Measurements from ENCODE around the gene ISY1.
A peak's percentile ranks its signal among the peaks of the same experiment; 100 is the strongest.
"Not testable (repeated sequence)": the region's sequence is repeated elsewhere in the genome, so short reads cannot be mapped to it uniquely, and the experiment has no call there.

The ISY1 gene

DNA sequence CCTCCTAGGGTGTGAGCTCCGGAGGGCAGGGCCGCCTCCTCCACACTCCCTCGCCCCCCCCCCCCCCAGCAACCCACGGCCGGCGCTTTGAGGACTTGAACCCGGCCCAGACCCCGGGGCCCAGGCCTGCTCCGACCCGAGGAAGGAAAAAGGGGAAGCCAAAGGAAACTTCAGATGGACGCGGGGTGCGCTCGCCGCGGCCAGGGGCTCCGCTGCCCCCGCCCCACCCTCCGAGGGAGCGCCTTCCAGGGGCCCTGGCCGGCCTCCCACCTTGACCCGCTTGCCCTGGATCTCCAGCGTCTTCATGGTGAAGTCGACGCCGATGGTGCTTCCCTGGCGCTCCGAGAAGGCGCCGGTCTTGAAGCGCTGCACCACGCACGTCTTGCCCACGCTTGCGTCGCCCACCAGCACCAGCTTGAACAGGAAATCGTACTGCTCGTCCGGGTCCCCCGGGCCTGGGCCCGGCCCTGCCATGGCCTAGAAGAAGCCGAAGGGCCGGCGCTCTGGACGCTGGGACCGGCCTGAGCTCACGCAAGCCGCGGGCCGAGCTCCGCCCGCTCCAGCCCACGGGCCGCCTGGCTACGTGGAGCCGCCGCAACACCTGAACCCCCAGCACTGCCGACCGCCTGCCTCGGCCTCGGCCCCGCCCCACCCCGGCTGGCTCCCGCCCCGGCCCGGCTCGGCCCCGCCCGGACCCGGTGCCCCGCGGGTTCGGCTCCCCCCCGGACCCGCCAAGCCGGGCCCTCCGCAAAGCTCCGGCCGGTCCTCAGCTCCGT lies 39.7 kb downstream of the ISY1 start:
- no peak for DNase-seq (ENCODE audit: low read depth in 2 of 3, low spot score in 1 of 3)

DNA sequence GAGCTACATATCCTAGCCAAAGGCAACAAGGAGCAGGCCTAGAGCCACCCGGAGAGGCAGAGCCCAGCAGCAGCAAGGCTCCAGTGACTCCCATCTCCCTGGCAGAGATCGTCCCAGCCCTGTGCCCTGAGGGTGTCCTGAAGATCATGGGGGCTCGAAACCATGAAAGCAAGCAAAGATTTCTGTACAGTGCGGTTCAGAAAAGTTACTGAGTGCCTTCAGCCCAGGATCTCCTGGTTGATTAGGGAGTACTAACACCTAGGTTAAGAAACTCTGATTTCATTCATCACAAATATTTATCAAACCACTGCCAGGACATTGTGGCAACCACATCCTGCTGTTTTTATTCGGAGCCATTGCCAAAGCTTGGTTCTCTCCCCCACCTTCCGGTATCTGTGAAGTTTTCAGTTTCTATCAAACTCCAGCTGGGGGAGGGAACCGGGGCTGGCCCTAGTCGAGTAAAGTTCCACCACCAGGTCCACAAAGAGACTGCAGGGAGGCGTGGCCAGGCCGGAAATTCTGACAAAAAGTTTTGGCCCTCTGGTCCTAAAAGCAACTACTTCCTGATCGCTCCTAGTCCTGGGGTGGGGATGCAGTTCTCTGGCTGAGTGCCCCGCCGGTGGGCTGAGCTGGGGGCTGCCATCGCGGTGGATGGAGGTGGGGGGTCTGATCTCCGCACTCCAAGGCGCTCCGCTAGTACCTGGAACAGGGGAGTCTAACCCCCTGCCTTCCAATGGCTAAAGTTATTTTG lies 40.4 kb downstream of the ISY1 start:
- peak; percentile 89 to 90 (median 89) for DNase-seq (ENCODE audit: low read depth in 2 of 3, low spot score in 1 of 3)

DNA sequence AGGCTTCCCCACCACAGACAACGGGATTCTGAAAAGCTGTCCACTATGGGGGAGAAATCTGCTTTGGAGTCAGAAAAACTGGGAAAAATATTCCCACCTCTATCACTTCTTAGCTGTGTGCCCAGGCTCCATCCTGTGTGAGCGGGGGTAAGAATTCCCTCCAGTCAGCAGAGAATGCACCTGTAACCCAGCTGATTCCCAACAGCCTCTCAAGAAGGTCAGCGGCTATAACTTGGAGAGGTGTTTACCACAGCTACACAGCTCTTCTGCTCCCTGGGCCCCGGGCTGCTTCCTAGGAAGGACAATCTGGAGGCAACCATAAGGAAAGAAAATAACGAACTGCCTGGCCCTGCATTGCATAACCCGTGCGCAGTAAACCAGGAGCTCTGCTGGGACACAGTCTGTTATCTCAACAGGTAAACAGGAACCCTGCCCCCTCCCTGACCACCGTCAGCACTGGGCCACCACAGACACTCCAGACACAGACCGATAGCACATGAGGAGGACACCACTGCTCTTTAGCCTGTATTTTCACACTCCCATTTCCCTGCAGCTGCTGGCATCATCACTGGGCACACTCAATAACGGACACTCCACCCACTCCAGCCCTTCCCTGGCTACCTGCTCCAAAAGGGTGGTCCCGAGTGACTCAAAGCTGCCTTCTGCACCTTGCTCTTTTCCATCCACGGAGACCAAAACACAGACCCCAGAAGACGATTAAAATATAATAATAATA lies 41.3 kb downstream of the ISY1 start:
- DNase-seq (ENCODE audit: low read depth in 2 of 3, low spot score in 1 of 3): no peak

DNA sequence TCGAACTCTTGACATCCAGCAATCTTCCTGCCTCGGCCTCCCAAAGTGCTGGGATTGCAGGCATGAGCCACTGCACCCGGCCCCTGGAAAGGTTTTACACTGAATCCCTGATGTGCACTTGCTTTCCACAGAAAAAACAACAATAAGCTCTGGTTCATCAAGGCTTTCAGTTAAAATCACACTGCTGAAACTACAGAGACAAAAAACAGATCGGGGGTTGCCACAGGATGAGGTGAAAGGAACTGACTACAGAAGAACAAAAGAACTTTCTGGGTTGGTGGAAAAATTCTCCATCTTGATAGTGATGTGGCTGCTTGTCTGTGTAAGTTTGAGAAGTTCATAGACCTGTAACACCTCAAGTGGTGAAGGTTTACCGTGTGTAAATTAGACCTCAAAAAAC lies 42.1 kb downstream of the ISY1 start:
- peak in 1 of 3 donors; percentile 47 for DNase-seq (ENCODE audit: low read depth in 2 of 3, low spot score in 1 of 3)

DNA sequence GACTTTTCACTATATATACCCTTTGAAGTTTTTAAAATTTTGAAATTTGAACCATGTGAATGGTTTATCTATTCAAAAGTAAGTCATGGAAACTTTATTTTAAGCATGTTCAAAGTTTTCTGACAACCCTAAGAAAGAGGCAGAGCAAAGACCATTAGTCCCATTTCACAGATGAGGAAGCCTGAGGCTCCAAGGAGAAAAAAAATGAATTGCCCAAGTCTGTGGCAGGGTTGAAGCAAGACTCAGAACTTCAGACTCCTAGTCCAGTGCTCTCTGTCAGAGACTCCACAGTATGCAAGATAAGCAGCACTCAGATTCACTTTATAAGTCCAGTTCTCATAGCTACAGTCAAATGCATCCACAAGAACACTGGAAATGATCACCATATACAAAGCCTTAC lies 43.7 kb downstream of the ISY1 start:
- no peak for DNase-seq (ENCODE audit: low read depth in 2 of 3, low spot score in 1 of 3)

DNA sequence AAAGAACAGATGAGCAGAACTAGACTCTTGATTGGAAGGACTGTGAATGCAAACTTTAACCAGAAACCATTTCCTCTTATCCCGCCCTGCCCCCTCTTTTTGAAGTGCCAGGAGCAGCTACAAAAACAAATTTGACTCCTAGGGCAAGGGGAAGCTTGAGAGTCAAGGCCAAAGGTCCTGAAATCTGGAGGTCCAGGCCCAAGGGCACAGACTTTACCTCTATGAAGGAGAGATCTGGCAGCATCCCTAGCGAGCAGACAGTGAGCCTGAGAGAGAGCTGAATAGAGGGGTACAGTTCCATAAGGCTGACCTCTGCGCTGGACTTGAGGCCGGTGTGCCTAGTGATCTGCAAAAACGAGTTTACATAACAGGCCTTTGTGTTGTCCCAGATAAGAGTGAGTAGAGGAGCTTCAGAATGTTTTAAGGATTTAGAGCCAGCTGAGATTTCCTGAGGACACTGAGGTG lies 44.3 kb downstream of the ISY1 start:
- no peak for DNase-seq (ENCODE audit: low read depth in 2 of 3, low spot score in 1 of 3)

DNA sequence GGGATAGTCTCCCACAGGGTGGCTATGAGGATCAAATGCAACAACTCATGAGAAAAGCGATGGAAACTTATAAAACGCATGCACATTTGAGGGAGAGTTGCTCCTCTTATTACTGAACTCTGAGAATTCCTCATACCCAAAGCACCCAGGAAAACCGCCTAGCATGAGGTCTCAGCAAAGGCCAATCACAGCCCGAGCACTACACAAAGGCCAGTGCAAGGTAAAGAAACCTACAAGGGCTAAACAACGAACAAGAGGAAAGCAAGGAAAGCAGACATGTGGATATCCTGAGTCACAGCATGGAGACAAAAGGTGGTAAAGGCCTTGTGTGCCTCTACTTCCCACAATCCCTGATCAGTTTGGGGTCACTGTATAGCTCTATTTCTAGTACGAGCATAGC lies 46.4 kb downstream of the ISY1 start:
- DNase-seq (ENCODE audit: low read depth in 2 of 3, low spot score in 1 of 3): no peak

DNA sequence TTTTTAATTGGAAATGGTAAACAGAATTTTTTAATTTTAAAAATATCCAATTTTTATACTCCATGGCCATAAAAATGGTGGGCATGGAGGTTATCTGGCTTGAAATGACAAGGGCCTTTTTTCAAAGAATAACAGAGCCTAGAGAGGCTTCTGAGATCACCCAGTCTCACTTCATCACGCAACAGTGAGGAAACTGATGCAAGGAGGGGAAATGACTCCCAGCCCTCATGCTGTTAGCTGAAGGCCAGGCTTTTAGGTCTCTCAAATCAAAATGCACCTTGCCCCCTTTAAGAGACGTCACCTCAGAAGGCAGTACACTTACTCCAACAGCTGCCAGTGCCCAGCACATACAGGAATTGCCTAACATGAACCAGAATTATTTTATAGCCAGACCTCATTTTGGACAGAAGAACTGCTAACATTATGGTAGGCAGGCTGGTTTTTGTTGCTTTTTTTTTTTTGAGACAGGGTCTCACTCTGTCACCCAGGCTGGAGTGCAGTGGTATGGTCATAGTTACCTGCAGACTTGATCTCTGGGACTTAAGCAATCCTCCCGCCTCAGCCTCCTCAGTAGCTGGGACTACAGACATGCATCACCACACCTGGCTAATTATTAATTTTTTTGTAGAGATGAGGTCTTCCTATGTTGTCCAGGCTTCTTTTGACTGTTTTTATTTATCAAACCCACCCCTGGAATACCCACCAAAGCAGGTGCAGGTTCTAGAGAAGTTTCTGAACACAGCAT lies 48.4 kb downstream of the ISY1 start:
- no peak for DNase-seq (ENCODE audit: low read depth in 2 of 3, low spot score in 1 of 3)

DNA sequence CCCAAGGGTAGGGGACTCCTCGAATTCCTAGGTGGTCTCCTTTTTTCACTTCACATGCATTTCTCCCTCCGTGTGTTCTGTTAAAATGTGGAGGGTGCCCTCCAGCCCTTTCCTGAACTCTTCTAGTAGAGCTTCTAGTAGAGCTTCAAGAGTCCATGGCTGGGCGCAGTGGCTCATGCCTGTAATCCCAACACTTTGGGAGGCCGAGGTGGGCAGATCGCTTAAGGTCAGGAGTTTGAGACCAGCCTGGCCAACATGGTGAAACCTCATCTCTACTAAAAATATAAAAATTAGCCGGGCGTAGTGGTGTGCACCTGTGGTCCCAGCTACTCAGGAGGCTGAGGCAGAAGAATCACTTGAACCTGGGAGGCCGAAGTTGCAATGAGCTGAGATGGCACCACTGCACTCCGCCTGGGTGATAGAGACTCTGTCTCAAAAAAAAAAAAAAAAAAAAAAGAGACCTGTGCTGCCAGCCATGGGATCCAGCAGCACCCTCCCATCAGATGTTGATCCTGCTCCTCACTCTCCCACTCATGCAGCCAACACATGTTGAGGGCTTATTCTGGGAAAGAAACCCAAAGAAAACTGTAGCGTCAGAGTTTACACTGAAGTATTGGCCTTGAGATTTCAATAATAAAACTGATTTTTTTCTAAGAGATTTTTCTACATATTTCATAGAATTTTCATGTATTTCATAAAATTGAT lies 49.6 kb downstream of the ISY1 start:
- not testable (repeated sequence) for DNase-seq (ENCODE audit: low read depth in 2 of 3, low spot score in 1 of 3)

DNA sequence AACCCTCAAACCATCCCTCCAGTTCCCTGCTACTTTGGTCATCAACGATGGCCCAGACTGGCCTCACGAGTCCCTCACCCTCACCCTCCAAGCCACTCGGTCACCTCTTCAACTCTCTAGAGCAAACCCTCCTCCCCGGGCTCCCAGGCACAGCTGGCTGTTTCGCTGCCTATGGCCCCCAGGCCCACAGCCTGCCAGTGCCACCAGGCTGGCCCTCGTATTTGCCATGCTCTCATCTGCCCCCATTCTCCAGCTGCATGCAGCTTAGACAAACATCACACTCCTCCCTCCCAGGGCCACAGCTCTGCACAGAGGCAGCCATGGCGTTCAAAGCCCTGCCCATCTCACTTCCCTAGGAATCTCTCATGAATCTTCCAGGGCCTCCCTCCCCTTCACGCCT lies 53.1 kb downstream of the ISY1 start:
- no peak for DNase-seq (ENCODE audit: low read depth in 2 of 3, low spot score in 1 of 3)

DNA sequence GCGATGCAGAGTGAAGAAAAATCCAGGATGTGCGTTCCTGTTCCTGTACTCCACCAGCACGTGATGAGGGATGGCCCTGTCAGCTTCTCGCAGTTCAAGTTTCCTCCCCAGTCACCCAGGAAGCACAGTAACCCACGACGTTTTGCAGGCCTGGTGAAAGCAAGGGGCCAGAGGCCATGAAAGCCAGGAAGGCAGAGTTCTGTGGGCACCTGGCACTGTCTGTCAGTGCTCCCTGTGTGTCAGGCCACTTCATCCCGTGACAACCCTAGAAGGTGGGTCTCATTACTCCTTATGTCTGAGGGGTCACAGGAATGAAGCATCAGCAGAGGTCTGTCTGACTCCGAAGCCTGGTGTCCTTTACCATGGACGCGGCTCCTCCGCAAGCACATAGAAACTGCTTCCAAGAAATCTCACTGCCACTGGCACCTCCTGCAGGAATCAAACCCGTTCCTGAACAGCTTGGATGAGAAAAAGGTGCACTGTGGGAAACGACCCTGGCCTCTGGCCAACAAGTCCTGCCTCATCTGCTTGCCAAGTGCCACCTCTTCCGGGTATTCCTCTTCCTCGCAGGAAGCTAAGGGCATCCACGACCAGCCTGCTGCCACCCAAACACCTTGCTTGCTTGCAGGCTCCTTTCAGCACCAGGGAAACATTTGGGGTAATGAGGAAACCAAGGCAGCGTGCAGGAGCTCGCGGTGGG lies 53.8 kb downstream of the ISY1 start:
- DNase-seq (ENCODE audit: low read depth in 2 of 3, low spot score in 1 of 3): no peak

DNA sequence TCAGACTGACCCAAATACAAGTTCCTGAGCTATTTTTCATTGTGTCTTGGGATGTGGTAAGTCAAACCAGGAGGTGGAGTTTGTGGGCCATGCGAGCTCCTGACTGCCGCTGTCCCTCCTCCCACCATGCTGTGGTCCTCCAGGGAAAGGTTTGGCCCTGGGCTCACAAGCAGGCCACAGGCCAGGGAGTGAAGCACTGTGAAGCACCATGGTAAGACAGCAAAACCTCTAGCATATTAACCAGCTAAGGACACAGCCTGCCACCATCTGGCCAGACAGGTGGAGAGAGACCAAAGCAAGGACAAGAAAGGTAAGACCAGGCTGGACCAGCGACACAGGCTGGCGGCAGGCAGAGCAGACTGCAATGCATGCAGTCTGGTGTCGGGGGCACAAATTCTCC lies 54.5 kb downstream of the ISY1 start:
- no peak for DNase-seq (ENCODE audit: low read depth in 2 of 3, low spot score in 1 of 3)

DNA sequence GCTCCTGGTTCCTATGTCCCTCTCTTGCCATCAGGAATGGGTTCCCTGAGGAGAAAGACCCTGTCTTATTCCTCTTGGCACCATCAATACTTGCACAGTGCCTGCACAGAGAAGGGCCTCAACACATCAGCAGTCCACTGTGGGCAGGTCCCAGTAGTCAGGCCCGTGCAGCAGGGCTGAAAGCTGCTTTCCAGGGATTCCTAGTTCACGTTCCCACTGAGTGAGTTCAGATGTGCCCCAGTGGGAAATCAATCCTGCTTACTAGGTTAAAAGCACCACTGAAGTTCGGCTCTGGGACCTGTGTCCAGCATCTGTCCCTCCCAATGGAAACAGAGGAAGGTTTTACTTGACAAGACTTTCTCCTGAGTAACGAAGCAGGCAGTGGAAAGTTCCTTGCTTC lies 55.0 kb downstream of the ISY1 start:
- no peak for DNase-seq (ENCODE audit: low read depth in 2 of 3, low spot score in 1 of 3)

DNA sequence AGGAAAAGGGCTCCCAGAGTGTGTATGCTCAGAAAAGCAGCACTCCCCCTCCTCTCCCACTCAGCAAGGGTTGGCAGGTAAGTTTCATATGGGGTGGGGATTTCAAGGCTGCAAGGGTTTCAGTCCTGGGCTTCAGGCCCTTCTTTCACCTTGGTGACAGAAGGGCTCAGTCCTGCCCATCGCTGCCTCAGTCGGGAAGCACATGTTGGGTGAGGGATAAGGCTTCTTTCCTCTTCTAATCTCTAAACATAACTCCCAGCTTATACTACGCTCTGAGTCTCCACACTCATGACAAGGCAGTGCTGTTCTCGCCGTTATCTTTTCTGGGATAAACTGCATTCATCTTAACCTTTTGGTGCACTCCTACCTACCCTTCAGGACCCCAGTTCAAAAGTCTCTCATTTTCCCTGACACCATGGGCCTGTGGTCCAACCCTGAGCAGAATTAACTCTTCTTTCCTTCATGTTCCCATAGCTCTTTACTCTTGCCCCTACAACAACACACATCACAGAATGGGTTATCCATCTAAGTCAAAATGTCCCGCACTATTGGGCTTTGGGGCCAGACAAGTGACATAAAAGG lies 56.3 kb downstream of the ISY1 start:
- no peak for DNase-seq (ENCODE audit: low read depth in 2 of 3, low spot score in 1 of 3)

DNA sequence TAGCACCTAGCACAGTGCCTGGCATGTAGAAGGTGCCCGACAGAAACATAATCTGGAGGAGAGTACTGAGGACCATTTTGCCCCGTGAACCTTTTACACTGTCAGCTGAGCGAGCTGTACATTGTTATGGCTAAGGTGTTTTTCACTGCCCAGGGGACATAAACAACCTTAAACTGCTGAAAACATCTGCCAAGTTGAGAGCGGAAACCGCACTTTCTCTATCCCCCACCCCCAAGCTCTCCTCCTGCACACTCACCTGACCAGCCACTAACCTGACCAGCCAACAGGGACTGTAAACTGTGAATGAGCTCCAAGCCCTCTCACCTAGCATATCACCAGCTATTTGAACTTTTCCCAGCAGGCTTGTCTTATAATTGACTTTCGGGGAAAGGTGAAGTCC lies 56.8 kb downstream of the ISY1 start:
- DNase-seq (ENCODE audit: low read depth in 2 of 3, low spot score in 1 of 3): no peak

DNA sequence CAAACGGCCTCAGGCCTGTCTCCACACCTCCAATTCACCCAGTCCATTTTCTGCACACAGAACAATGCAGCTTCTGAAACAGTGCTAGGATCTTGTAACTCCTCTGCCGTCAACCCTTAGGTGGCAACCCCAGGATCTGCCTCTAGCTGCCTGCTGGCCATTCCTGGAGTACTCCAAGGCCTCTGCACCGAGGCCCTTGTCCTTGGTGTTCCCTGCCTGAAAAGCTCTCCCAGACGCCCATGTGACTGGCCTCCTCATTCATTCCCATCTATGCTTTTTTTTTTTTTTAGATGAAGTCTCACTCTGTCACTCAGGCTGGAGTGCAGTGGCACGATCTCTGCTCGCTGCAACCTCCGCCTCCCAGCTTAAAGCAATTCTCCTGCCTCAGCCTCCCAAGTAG lies 57.6 kb downstream of the ISY1 start:
- no peak for DNase-seq (ENCODE audit: low read depth in 2 of 3, low spot score in 1 of 3)

DNA sequence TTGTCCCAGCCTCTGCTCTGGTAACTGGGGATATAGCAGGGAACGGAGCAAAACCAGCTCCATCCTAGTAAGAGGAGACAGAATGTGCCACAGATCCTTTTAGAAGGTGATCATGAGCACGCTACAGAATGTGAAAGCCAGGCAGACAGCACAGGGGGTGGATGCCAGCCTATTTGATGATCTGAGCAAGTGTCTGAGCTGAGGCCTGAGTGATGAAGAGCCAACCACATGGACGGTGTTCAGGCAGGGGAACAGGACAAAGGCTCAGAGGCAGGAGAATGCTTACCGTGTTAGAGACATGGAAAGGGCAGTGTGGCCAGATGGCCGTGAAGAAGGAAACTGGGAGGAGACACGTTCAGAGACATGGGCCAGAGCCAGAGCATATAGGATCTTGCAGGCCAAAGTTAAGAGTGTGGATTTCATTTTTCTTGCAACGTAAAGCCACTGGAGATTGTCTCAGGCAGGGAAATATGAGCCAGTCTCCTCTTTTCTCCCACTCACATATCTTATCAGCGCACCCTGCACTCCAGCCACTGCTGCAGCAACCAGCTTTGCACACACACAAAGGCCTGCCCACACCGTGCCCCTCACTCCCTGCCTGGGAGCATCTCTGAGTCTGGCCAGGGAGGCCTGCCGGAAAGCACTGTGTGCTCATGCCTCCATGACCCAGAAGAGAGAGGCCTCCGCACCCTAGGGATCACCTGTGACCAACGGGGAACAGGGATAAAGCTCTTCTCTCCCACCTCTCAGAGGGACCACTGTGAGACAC lies 59.3 kb downstream of the ISY1 start:
- DNase-seq (ENCODE audit: low read depth in 2 of 3, low spot score in 1 of 3): no peak

DNA sequence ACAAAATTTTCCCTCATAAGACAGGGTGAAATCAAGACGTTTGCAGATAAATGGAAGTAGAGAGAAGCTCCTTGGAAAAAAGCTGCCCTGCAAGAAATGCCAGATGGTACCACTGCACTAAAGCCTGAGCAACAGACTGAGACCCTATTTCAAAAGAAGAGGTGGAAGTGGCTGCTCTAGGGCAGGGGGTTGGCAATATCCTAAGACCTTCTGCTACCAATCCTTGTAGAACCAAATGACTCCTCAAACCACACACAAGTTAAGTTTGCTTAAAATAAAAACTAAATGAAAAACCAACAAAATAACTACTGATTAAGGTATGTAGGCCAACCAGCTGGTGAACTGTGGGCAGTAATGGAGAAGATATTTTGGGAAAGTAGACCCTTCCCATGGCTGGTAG lies 60.6 kb downstream of the ISY1 start:
- DNase-seq (ENCODE audit: low read depth in 2 of 3, low spot score in 1 of 3): no peak

DNA sequence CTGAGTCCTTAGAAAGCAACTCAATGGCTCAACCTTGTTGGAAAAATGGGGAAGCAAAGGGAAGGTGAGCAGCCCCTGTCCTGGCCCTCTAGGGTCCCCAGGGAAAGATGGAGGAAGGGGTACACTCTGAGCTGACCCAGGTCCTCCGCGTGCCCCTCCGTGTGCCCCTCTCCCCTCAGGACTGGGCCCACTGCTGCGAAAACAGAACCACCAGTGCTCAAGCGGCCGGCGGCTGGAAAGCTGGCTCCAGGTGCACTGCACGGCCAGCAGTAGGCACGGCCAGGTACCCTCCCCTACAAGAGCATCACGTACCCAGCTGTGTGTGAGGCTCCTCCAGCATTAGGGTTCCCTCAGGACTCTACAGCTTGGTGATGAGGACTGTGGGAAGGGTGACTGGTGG lies 65.6 kb downstream of the ISY1 start:
- DNase-seq (ENCODE audit: low read depth in 2 of 3, low spot score in 1 of 3): no peak

All from stimulated activated CD4-positive, alpha-beta T cell treated with anti-CD3 and anti-CD28 coated beads, Interleukin-12 subunit alpha, Interleukin-12 subunit beta, amount 100 ng/mL, for 48 hours (primary cell).